Mesenteric fat pad (tissue), 1 donor: ENCODE measurements around the gene PRDM16. TPM values are rescaled to one million over a fixed set of nuclear protein-coding genes. Genes with fewer than 3 reads are reported as not detected.

Experiments used
- DNase-seq: peaks from one replicate; pipeline ENCODE4 v3.0.0-alpha.2; 2020; ENCODE audit warnings: low spot score
- total RNA-seq: library from RNA; stranded (reverse); fragmentation: NEBNext Ultra II Directional; extraction: Animal tissue kit (Norgen Biotek cat#: 25700); gene quantifications from one replicate; pipeline ENCODE4 v1.2.1, GENCODE V29; 2021
- donor health status: DM: yes; HTN: yes; CAD: no.

PRDM16 gene
- total RNA-seq, 1 donor from 2014 or later = 3.9 TPM

GRCh38 chr1:3292868-3293562 lies 224.0 kb downstream of the PRDM16 start:
- no peak for DNase-seq

GRCh38 chr1:3293563-3294080 lies 224.6 kb downstream of the PRDM16 start:
- no peak for DNase-seq

- DNase-seq = no peak
Observed at GRCh38 chr1:3294450-3294849, 225.4 kb downstream of the PRDM16 start.

- no peak for DNase-seq
Observed at GRCh38 chr1:3295846-3296245, 226.8 kb downstream of the PRDM16 start.

- DNase-seq = no peak
Observed at GRCh38 chr1:3296326-3296725, 227.3 kb downstream of the PRDM16 start.

GRCh38 chr1:3296826-3297225 lies 227.8 kb downstream of the PRDM16 start:
- no peak for DNase-seq

- no peak for DNase-seq
Observed at GRCh38 chr1:3297756-3298155, 228.8 kb downstream of the PRDM16 start.

- DNase-seq = no peak
Observed at GRCh38 chr1:3298197-3298596, 229.2 kb downstream of the PRDM16 start.

GRCh38 chr1:3304246-3304645 lies 235.2 kb downstream of the PRDM16 start:
- DNase-seq = no peak

- no peak for DNase-seq
Observed at GRCh38 chr1:3304692-3305091, 235.7 kb downstream of the PRDM16 start.

GRCh38 chr1:3305156-3305555 lies 236.2 kb downstream of the PRDM16 start:
- no peak for DNase-seq

GRCh38 chr1:3306583-3307291 lies 237.7 kb downstream of the PRDM16 start:
- DNase-seq = no peak

- no peak for DNase-seq
Observed at GRCh38 chr1:3307359-3307758, 238.4 kb downstream of the PRDM16 start.

GRCh38 chr1:3308053-3308452 lies 239.1 kb downstream of the PRDM16 start:
- no peak for DNase-seq

- DNase-seq = no peak
Observed at GRCh38 chr1:3310718-3311400, 241.9 kb downstream of the PRDM16 start.

GRCh38 chr1:3311711-3312110 lies 242.7 kb downstream of the PRDM16 start:
- DNase-seq = no peak

GRCh38 chr1:3312310-3312897 lies 243.4 kb downstream of the PRDM16 start:
- no peak for DNase-seq

- peak; percentile 95 for DNase-seq
Observed at GRCh38 chr1:3312898-3313575, 244.0 kb downstream of the PRDM16 start.

GRCh38 chr1:3313576-3313950 lies 244.6 kb downstream of the PRDM16 start:
- no peak for DNase-seq

- no peak for DNase-seq
Observed at GRCh38 chr1:3314491-3315381, 245.7 kb downstream of the PRDM16 start.
